GM21723 (cell line): ENCODE measurements around the gene PTPRD.
"Not testable (repeated sequence)": the region's sequence is repeated elsewhere in the genome, so short reads cannot be mapped to it uniquely, and the experiment has no call there.

Experiments used
- ATAC-seq: cut with Tn5 transposase; IDR thresholded peaks from one replicate; pipeline ENCODE4 v1.9.1; 2021; ENCODE audit warnings: mild to moderate bottlenecking, moderate library complexity; ENCODE audit not compliant: unreplicated experiment

Gene PTPRD

GRCh38 chr9:10488937-10489336 lies 123.9 kb downstream of the PTPRD start:
- no peak for ATAC-seq

GRCh38 chr9:10479172-10479571 lies 133.6 kb downstream of the PTPRD start:
- ATAC-seq: no peak

GRCh38 chr9:10449201-10449617 lies 163.6 kb downstream of the PTPRD start:
- ATAC-seq: not testable (repeated sequence)

- no peak for ATAC-seq
Observed at GRCh38 chr9:10447036-10447435, 165.8 kb downstream of the PTPRD start.

GRCh38 chr9:10443868-10444204 lies 169.0 kb downstream of the PTPRD start:
- no peak for ATAC-seq

- no peak for ATAC-seq
Observed at GRCh38 chr9:10443181-10443867, 169.5 kb downstream of the PTPRD start.

GRCh38 chr9:10438955-10439354 lies 173.8 kb downstream of the PTPRD start:
- no peak for ATAC-seq

GRCh38 chr9:10436756-10437155 lies 176.0 kb downstream of the PTPRD start:
- ATAC-seq: no peak

GRCh38 chr9:10434412-10434811 lies 178.4 kb downstream of the PTPRD start:
- ATAC-seq: no peak

GRCh38 chr9:10411272-10411671 lies 201.5 kb downstream of the PTPRD start:
- no peak for ATAC-seq

- ATAC-seq: no peak
Observed at GRCh38 chr9:10403283-10403682, 209.5 kb downstream of the PTPRD start.

GRCh38 chr9:10396615-10397014 lies 216.2 kb downstream of the PTPRD start:
- no peak for ATAC-seq

- ATAC-seq: no peak
Observed at GRCh38 chr9:10387282-10387681, 225.5 kb downstream of the PTPRD start.

GRCh38 chr9:10371824-10372223 lies 241.0 kb downstream of the PTPRD start:
- no peak for ATAC-seq

- ATAC-seq: peak; percentile 92
Observed at GRCh38 chr9:10366171-10366779, 246.5 kb downstream of the PTPRD start.

GRCh38 chr9:10354591-10354990 lies 258.2 kb downstream of the PTPRD start:
- ATAC-seq: no peak

- ATAC-seq: not testable (repeated sequence)
Observed at GRCh38 chr9:10345621-10346020, 267.2 kb downstream of the PTPRD start.

- no peak for ATAC-seq
Observed at GRCh38 chr9:10341057-10341456, 271.7 kb downstream of the PTPRD start.

- ATAC-seq: no peak
Observed at GRCh38 chr9:10339152-10339551, 273.6 kb downstream of the PTPRD start.

GRCh38 chr9:10331157-10331556 lies 281.6 kb downstream of the PTPRD start:
- no peak for ATAC-seq

- no peak for ATAC-seq
Observed at GRCh38 chr9:10282084-10282483, 330.7 kb downstream of the PTPRD start.

- no peak for ATAC-seq
Observed at GRCh38 chr9:10274988-10275387, 337.8 kb downstream of the PTPRD start.

- ATAC-seq: no peak
Observed at GRCh38 chr9:10274175-10274574, 338.6 kb downstream of the PTPRD start.
